Gastroesophageal sphincter (tissue), 3 donors: Measurements from ENCODE around the gene CARD9.

Experiments used
- CTCF ChIP-seq, 4 experiments: fragments of 200-600 bp in 2 of 4; fragments of 450-650 bp in 2 of 4; sonication (generic) in 1 of 4; IDR thresholded peaks; one replicate each; pipeline ENCODE4 v1.5.1; 2017 to 2019; ENCODE audit warnings: antibody characterized with exemption in 4 of 4, mild to moderate bottlenecking in 2 of 4, moderate library complexity in 2 of 4
- POLR2A ChIP-seq, 2 donors: fragments of 450-650 bp; IDR thresholded peaks; one replicate each; pipeline ENCODE4 v1.6.1; 2017; ENCODE audit warnings: antibody characterized with exemption in 2 of 2, mild to moderate bottlenecking in 2 of 2, moderate library complexity in 1 of 2
- POLR2AphosphoS5 ChIP-seq: sonication (generic); formaldehyde crosslinking; IDR thresholded peaks from one replicate; pipeline ENCODE4 v1.6.1; 2017; ENCODE audit warnings: antibody characterized with exemption

GRCh38 chr9:136373300-136374182, at the start of gene CARD9:
- TF ChIP-seq POLR2AphosphoS5, result no peak
- no peak for TF ChIP-seq CTCF (IDR thresholded peaks at IDR 0.05)
- TF ChIP-seq POLR2A (IDR thresholded peaks at IDR 0.05), result no peak
